ENCODE measurements around the gene RTP5. TPM values are rescaled to one million over a fixed set of nuclear protein-coding genes. Genes with fewer than 3 reads are reported as not detected.

The RTP5 gene
- polyA plus RNA-seq, 3 donors: 0.10 TPM; not detected in 2

- 25 to 36% (median 32%) methylated on average over 22 to 27 of the region's 27 CpGs for WGBS, 3 donors
- no peak overlapping the region for H3K27ac ChIP-seq (ENCODE audit: low read depth, low read length)
Measured at GRCh38 chr2:241877989-241878970, 8.8 kb downstream of the RTP5 start.

- no peak overlapping the region for H3K27ac ChIP-seq (ENCODE audit: low read depth, low read length)
- WGBS, 3 donors: 82 to 93% (median 82%) methylated on average over 9 of the region's 9 CpGs
Measured at GRCh38 chr2:241879326-241879725, 9.8 kb downstream of the RTP5 start.

GRCh38 chr2:241880311-241881073 lies 11.0 kb downstream of the RTP5 start:
- H3K27ac ChIP-seq (ENCODE audit: low read depth, low read length): no peak overlapping the region
- WGBS, 3 donors: 78 to 81% (median 81%) methylated on average over 16 of the region's 16 CpGs

- H3K27ac ChIP-seq (ENCODE audit: low read depth, low read length): no peak overlapping the region
- WGBS, 3 donors: 4 to 14% (median 8%) methylated on average over 23 of the region's 23 CpGs
Measured at GRCh38 chr2:241882091-241882625, 12.6 kb downstream of the RTP5 start.

GRCh38 chr2:241884951-241885290 lies 15.4 kb downstream of the RTP5 start:
- no peak overlapping the region for H3K27ac ChIP-seq (ENCODE audit: low read depth, low read length)
- 71 to 96% (median 93%) methylated on average over 8 of the region's 8 CpGs for WGBS, 3 donors

GRCh38 chr2:241885291-241885945 lies 15.9 kb downstream of the RTP5 start:
- 35 to 93% (median 90%) methylated on average over 16 of the region's 16 CpGs for WGBS, 3 donors
- H3K27ac ChIP-seq (ENCODE audit: low read depth, low read length): no peak overlapping the region

- WGBS, 3 donors: 34 to 80% (median 78%) methylated on average over 15 of the region's 15 CpGs
Measured at GRCh38 chr2:241885946-241886643, 16.6 kb downstream of the RTP5 start.

GRCh38 chr2:241886840-241887447 lies 17.4 kb downstream of the RTP5 start:
- WGBS, 3 donors: 92 to 97% (median 95%) methylated on average over 19 of the region's 19 CpGs

More at GRCh38 chr2:241885946-241886643, 16.6 kb downstream of the RTP5 start:
- H3K27ac ChIP-seq (ENCODE audit: low read depth, low read length): no peak overlapping the region

GRCh38 chr2:241887806-241888522 lies 18.4 kb downstream of the RTP5 start:
- WGBS, 3 donors: 86 to 90% (median 88%) methylated on average over 23 of the region's 24 CpGs
- H3K27ac ChIP-seq (ENCODE audit: low read depth, low read length): no peak overlapping the region

More at GRCh38 chr2:241886840-241887447, 17.4 kb downstream of the RTP5 start:
- no peak overlapping the region for H3K27ac ChIP-seq (ENCODE audit: low read depth, low read length)

- 45 to 62% (median 56%) methylated on average over 5 of the region's 6 CpGs for WGBS, 3 donors
- H3K27ac ChIP-seq (ENCODE audit: low read depth, low read length): no peak overlapping the region
Measured at GRCh38 chr2:241888641-241889040, 19.1 kb downstream of the RTP5 start.

- H3K27ac ChIP-seq (ENCODE audit: low read depth, low read length): no peak overlapping the region
- WGBS, 3 donors: 42 to 96% (median 88%) methylated on average over 29 of the region's 29 CpGs
Measured at GRCh38 chr2:241890524-241891235, 21.2 kb downstream of the RTP5 start.

GRCh38 chr2:241891315-241891987 lies 21.9 kb downstream of the RTP5 start:
- H3K27ac ChIP-seq (ENCODE audit: low read depth, low read length): no peak overlapping the region
- WGBS, 3 donors: 68 to 95% (median 92%) methylated on average over 25 to 27 of the region's 27 CpGs

- 33 to 94% (median 89%) methylated on average over 3 of the region's 3 CpGs for WGBS, 3 donors
- no peak overlapping the region for H3K27ac ChIP-seq (ENCODE audit: low read depth, low read length)
Measured at GRCh38 chr2:241891988-241892298, 22.4 kb downstream of the RTP5 start.

- WGBS, 3 donors: 64 to 84% (median 72%) methylated on average over 21 to 22 of the region's 22 CpGs
Measured at GRCh38 chr2:241892299-241893137, 23.0 kb downstream of the RTP5 start.

GRCh38 chr2:241893265-241893664 lies 23.7 kb downstream of the RTP5 start:
- no peak overlapping the region for H3K27ac ChIP-seq (ENCODE audit: low read depth, low read length)
- WGBS, 3 donors: 88 to 91% (median 90%) methylated on average over 16 of the region's 16 CpGs

More at GRCh38 chr2:241892299-241893137, 23.0 kb downstream of the RTP5 start:
- no peak overlapping the region for H3K27ac ChIP-seq (ENCODE audit: low read depth, low read length)
